ENCODE measurements around the gene PIGO.

The PIGO gene

GRCh38 chr9:35105571-35106342 is 9.4 kb upstream of the PIGO start:
- DNase-seq, result no peak

- DNase-seq, result no peak
Measured at GRCh38 chr9:35105126-35105525, 8.7 kb upstream of the PIGO start.

DNA sequence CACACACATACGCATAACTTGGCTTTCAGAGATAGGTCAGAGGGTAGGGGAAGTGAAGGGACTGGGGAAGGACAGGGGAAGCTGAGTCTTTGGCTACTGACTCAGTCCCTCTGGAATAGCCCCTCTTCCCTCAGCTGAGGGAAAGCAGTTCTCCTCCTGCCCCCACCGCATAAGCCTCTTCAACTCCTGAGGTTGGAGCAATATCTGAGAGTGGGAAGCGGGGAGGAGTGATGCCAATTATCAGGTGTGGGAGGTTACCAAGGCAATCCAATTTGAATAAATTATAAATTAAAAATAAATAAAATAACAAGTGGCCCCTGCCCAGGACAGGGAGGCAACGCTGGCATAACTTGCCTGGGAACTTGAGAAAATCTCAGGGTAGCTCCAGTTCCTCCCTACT is 8.2 kb upstream of the PIGO start:
- no peak for DNase-seq

GRCh38 chr9:35103660-35104191 is 7.3 kb upstream of the PIGO start:
- DNase-seq, result no peak

- DNase-seq, result peak; percentile 90
Measured at GRCh38 chr9:35102769-35103659, 6.6 kb upstream of the PIGO start, which contains the start of gene STOML2. Gene STOML2, minus strand, starts transcription at chr9:35103131. Its CDS starts 37 bp downstream, at chr9:35103094.

- DNase-seq, result no peak
Measured at GRCh38 chr9:35102465-35102768, 6.0 kb upstream of the PIGO start.

- DNase-seq, result no peak
Measured at GRCh38 chr9:35097573-35097972, 1.2 kb upstream of the PIGO start.

GRCh38 chr9:35091536-35091935 is 4.9 kb downstream of the PIGO start:
- DNase-seq, result no peak

- no peak for DNase-seq
Measured at GRCh38 chr9:35089434-35089833, 7.0 kb downstream of the PIGO start.

GRCh38 chr9:35085078-35085477 is 11.3 kb downstream of the PIGO start:
- no peak for DNase-seq

DNA sequence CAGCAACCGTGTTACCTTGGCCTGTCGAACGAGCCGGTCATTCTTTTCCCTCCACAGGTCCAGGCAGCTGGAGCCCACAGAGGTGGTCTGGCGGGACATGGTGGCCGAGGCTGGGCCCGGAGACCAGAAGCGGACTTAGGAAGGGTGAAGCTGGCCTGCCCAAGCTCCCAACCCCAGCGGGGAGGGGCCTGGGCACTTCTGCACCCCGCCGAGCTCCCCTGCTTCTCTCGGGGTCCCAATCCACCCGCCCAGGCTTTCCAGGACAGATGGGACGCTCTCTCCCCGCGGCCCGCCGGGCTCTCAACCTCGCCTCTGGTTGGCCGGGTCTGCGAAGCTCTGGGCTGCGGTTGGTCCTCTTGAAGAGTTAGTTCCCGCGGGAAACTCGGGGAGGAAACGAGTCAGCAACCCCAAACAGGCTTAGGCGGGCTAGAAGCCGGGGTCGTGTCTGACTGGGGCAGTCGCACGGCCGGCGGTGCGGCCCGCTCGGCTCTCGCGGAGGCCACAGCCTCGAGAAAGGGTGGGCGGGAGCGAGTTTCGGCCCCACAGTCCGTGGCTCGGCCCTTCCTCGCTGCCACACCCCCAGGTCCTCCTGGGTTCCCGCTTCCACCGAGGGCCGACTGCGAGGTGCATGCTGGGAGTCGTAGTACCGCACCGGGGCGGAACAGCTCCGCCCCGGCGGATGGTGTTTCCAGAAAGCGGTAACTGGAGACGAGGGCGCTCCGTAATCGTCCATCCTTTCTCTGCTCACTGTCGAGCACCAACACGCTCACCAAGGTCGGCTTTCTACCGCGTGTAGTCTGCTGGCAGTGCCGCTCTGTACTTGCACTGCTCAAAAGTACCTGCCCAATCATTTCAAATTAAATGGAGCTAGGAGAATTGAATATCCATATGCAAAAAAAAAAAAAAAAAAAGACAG is 16.7 kb downstream of the PIGO start, which contains the start of gene FANCG:
Gene FANCG, minus strand, starts transcription at position 517 of the 916 bp plus-strand sequence. Its CDS starts 418 bp downstream, at position 99.
- DNase-seq, result peak; percentile 89

- DNase-seq, result no peak
Measured at GRCh38 chr9:35079041-35079425, 17.4 kb downstream of the PIGO start.

DNA sequence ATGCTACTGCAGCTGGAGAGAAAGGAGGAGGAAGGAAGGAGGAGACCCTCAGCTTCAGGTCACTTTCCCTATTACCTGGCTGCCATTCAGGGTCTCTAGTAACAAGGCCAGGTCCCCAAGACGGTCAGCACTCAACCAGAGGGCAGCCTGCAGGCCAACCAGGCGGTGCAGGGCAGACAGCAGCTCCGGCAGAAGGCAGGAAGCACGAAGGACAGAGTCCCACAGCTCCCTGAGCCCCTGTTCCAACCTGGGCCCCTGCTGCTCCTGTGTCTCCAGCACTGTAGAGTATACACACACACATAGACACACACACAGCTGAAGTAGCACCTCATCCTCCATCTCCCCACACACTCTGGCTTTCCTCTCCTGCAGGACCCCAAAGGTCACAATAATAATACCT is 18.3 kb downstream of the PIGO start:
- no peak for DNase-seq

- no peak for DNase-seq
Measured at GRCh38 chr9:35076848-35077247, 19.5 kb downstream of the PIGO start.

GRCh38 chr9:35075358-35075757 is 21.0 kb downstream of the PIGO start:
- no peak for DNase-seq

- no peak for DNase-seq
Measured at GRCh38 chr9:35074791-35075190, 21.6 kb downstream of the PIGO start.

- no peak for DNase-seq
Measured at GRCh38 chr9:35074141-35074540, 22.2 kb downstream of the PIGO start.

- no peak for DNase-seq
Measured at GRCh38 chr9:35073279-35073612, 23.1 kb downstream of the PIGO start.

DNA sequence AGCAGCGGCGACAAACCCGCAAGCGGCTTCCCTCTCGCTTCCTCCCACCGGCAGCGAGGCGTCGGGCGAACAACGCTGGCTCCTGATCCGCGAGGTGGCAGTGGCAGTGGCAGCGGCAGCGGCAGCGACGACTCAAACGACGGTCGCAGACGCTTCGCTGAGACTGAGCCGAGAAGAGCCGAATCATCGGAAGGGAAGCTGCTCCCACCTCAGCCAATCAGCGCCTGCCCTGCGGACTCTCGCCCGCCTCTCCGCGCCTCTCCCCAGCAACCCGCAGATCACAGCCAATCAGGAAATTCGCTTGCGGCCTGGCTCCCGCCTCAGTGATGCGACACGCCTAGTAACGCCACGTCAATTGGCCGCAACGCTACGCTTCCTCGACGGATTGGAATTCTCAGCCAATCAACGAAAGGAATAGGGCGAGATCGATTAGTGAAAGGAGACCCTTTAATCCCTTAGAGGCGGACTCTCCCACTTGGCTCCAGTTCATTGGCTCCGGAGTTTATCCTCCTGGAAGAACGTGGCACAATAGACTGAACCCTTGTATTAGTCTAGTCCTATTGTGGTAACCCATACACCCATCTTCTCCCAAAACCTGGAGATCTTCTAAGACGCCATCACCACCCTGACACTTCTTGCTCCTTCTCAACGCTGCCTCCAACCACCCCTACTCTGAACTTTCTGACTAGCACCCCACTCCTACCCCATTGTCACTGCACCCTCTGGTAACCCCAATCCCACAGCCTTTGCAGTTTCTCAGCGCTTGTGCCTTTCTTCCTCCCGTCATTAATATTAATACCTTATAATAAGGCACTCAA is 23.7 kb downstream of the PIGO start, which contains the start of gene VCP:
Gene VCP, minus strand, starts transcription at position 165 of the 818 bp plus-strand sequence. CDS start 272 bp downstream, outside the sequence.
- peak; percentile 95 for DNase-seq

DNA sequence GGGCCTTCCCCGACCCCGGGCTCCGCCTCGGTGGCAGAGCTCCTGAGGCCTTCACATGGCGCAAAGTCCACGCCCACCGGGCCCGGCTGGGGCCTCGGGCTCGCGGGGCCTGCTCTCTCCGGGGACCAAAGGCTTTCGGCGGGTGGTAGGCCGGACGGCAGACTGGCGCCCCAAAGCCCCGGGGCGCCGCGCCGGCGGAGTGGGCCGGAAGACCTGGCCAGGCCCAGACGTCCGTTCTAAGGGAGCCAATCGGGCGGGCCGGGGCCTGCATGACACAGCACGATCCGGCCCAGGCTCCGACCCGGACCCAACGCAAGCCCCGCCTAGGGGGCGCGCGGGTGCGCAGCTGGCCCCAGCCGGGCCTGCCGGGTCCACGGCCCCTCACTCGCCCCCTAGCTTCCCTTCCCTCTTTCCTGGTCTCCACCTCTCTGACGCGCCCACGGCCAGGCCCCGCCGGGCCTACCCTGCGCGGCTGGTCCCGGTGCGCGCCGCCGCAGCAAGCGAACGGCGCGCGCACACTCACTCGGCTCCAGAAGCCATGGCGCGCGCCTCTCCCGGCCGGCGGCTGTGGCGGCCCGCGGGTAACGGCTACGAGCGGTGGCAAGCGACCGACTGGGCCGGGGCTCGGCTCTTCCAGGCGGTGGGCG is 24.5 kb downstream of the PIGO start:
- peak; percentile 87 for DNase-seq
